KMS-11 (cell line): ENCODE results near the gene B4GALNT1.

Experiments used
- H2AFZ ChIP-seq: fragments of 200-600 bp; sonication (generic); 2 replicates; pipeline ENCODE4 v1.6.1; 2016; ENCODE audit warnings: antibody characterized with exemption, mixed run types, low read depth
- H3K27ac ChIP-seq: fragments of 200-600 bp; sonication (generic); 2 replicates; pipeline ENCODE4 v1.6.1; 2016; ENCODE audit warnings: mild to moderate bottlenecking, mixed run types
- H3K27me3 ChIP-seq: fragments of 200-600 bp; sonication (generic); 2 replicates; pipeline ENCODE4 v1.6.1; 2017; ENCODE audit warnings: mild to moderate bottlenecking, low read depth, mixed run types, moderate library complexity; ENCODE audit not compliant: insufficient read depth
- H3K36me3 ChIP-seq: fragments of 200-600 bp; sonication (generic); 2 replicates; pipeline ENCODE4 v1.6.1; 2017; ENCODE audit warnings: mild to moderate bottlenecking, mixed run types; ENCODE audit not compliant: insufficient read depth
- H3K4me1 ChIP-seq: fragments of 200-600 bp; sonication (generic); 2 replicates; pipeline ENCODE4 v1.6.1; 2016; ENCODE audit warnings: mild to moderate bottlenecking, low read depth, mixed run types; ENCODE audit not compliant: poor library complexity, severe bottlenecking
- H3K4me2 ChIP-seq: fragments of 200-600 bp; sonication (generic); 2 replicates; pipeline ENCODE4 v1.7.0; 2016; ENCODE audit warnings: mild to moderate bottlenecking, mixed run types
- H3K4me3 ChIP-seq: fragments of 200-600 bp; sonication (generic); IDR thresholded peaks from 2 replicates; pipeline ENCODE4 v1.6.1; 2017; ENCODE audit warnings: low read depth, low read length, mixed read lengths; ENCODE audit not compliant: insufficient read depth
- H3K79me2 ChIP-seq: fragments of 200-600 bp; sonication (generic); 2 replicates; pipeline ENCODE4 v1.6.1; 2016; ENCODE audit warnings: low read depth, mixed run types; ENCODE audit not compliant: insufficient read depth
- H3K9ac ChIP-seq: fragments of 200-600 bp; sonication (generic); 2 replicates; pipeline ENCODE4 v1.6.1; 2016; ENCODE audit warnings: mild to moderate bottlenecking, mixed run types
- H4K20me1 ChIP-seq: fragments of 200-600 bp; sonication (generic); 2 replicates; pipeline ENCODE4 v1.6.1; 2016; ENCODE audit warnings: mild to moderate bottlenecking, mixed run types; ENCODE audit not compliant: insufficient read depth
- CTCF ChIP-seq: fragments of 200-600 bp; sonication (generic); conservative IDR thresholded peaks from 2 replicates; pipeline ENCODE4 v1.6.1; 2017; ENCODE audit warnings: low read depth, mild to moderate bottlenecking, antibody characterized with exemption, low read length, moderate library complexity, mixed read lengths

B4GALNT1 gene

DNA sequence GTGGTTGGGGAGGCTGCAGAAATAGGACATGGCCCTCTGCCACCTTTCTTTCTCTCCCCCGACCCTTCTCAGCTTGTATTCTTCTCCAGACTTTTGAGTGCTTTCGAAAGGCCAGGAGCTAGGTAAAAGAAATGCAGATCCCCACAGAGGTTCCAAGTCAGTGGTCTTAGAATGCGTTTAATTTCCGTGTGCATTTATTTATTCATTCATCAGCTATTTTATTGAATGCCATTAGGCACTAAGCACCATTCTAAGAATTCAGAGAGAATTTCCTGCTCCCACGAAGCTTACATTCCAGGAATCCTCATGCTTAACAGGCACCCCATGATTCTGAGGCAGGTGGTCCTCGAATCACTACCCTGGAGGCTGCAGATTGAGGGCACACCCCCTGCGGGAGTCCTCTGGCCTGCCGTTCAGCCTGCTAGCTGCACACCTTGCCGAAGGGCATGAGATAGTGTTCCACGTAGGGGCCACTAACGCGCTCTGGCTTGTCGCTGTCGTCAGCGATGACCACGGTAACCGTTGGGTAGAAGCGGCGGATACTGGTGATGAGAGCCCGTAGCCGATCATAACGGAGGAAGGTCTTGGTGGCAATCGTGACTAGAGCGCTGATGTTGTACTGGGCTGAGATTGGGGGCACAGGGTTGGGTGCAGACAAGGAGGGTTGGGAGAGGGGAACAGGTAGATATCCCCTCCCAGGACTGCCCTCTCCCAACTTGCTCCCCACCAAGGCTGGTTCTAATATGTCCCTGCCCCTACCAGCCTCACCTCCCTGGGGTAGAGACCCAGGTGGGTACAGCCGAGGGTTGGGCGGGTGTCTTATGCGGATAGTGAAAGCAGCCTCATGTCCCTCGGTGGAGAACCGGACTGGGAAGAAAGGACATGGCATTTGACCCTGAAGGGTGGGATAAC lies 4.5 kb downstream of the B4GALNT1 start:
- Histone ChIP-seq H3K4me3 (no peak overlapping the region), H3K36me3 (no peaks in the 10 kb centered on the region; the same call in 1 of the 2 replicates), H2AFZ (no peak overlapping the region), H3K27ac (no peak overlapping the region), H4K20me1 (no peaks in the 10 kb centered on the region), H3K9ac (no peak overlapping the region), H3K4me1 (peaks cover 5% of the 10 kb centered on the region), H3K27me3 (peaks cover 2% of the 10 kb centered on the region; the same call in 1 of the 2 replicates), H3K4me2 (no peak overlapping the region), H3K79me2 (peaks cover 3% of the 10 kb centered on the region; the same call in 1 of the 2 replicates)
- no peak for TF ChIP-seq CTCF

- H3K4me2 ChIP-seq = no peak overlapping the region
- no peak overlapping the region for H3K27ac ChIP-seq
- peaks cover 3% of the 10 kb centered on the region; the same call in 1 of the 2 replicates for H3K79me2 ChIP-seq
- TF ChIP-seq CTCF = no peak
- no peak overlapping the region for H3K9ac ChIP-seq
- peaks cover 4% of the 10 kb centered on the region for H3K4me1 ChIP-seq
- H3K36me3 ChIP-seq = no peaks in the 10 kb centered on the region; the same call in 1 of the 2 replicates
- H4K20me1 ChIP-seq = no peaks in the 10 kb centered on the region
- no peak overlapping the region for H3K4me3 ChIP-seq
- H2AFZ ChIP-seq = no peak overlapping the region
- peaks cover 9% of the 10 kb centered on the region for H3K27me3 ChIP-seq
These were observed 5.3 kb downstream of the B4GALNT1 start for GRCh38 chr12:57627501-57628279.

DNA sequence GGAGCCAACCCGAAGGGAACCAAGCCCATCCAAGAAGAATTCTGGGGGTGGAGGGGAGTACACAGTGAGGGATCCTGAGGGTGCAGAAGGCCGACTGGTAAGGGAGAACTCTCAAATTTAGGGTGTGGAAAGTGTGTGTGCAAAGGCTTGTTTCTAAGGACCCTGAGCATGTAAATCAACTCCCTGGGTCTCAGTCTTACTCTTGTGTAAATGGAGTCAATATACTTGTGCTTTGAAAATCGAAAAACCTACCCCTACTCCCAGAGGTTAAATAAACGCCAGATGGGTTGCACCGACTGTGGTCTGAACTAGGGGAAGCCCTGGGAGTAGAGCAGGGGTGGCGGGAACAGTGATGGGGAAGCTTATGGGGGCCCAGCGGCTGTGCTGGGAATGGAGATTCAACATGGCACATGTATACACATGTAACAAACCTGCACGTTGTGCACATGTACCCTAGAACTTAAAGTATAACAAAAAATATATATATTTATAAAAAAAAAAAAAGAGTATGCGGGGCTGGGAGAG lies 6.0 kb downstream of the B4GALNT1 start:
- no peaks in the 10 kb centered on the region; the same call in 1 of the 2 replicates for H3K36me3 ChIP-seq
- H3K27ac ChIP-seq = no peak overlapping the region
- H3K27me3 ChIP-seq = peaks cover 16% of the 10 kb centered on the region
- H3K79me2 ChIP-seq = no peaks in the 10 kb centered on the region
- TF ChIP-seq CTCF = no peak
- peaks cover 4% of the 10 kb centered on the region for H3K4me1 ChIP-seq
- H3K4me3 ChIP-seq = no peak overlapping the region
- H4K20me1 ChIP-seq = no peaks in the 10 kb centered on the region
- no peak overlapping the region for H3K4me2 ChIP-seq
- H3K9ac ChIP-seq = no peak overlapping the region
- no peak overlapping the region for H2AFZ ChIP-seq

DNA sequence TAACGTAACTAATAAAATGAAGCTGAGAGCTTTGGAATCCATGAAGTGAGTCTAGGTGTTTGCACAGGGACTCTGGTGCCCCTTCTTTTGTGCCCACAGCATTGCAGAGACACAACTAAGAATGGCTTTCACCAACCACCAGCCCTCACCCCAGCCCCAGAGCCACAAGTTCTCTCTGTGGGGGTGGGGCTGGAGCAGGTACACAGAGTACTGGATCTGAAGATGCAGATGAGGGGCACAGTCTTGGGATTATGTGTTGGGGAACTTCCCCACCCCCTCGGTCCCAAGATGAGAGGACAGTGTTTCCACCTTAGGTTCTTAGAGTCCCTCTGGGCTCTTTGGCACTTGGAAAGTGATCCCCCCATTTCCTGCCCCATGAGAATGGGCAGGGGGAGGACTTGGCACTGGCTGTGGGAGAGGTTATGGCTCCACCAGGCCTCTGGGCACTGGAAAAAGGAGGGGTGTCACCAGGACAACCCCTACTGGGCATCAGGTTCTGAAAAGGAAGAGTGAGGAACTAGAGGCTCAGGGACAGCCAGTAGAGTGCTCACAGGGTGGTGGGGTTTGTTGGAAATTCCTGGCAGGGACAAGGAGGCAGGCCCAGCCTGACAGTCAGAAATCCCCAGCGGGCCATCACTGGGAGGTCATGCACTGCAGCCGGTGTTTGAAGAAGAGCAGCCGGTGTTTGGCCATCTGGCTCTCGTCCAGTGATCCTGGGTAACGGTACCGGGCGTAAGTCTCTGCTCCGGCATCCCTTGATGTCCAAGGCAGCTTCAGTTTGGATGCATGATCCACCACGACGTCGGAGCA lies 6.7 kb downstream of the B4GALNT1 start:
- H3K27ac ChIP-seq = no peak overlapping the region
- peaks cover 2% of the 10 kb centered on the region for H3K4me1 ChIP-seq
- no peak overlapping the region for H3K9ac ChIP-seq
- H3K27me3 ChIP-seq = peaks cover 18% of the 10 kb centered on the region
- H3K4me2 ChIP-seq = no peak overlapping the region
- H2AFZ ChIP-seq = no peak overlapping the region
- no peaks in the 10 kb centered on the region for H4K20me1 ChIP-seq
- TF ChIP-seq CTCF = no peak
- H3K4me3 ChIP-seq = no peak overlapping the region
- H3K79me2 ChIP-seq = no peaks in the 10 kb centered on the region
- no peaks in the 10 kb centered on the region; the same call in 1 of the 2 replicates for H3K36me3 ChIP-seq
